ENCODE results near the gene IGFL4. TPM values are rescaled to one million over a fixed set of nuclear protein-coding genes. Genes with fewer than 3 reads are reported as not detected.

Gene IGFL4
- total and polyA plus RNA-seq, 2 of the 13 experiments (the other 11 are each of a cell fraction or from before 2014, with no cell fraction given) = 1.2 to 1.4 TPM

DNA sequence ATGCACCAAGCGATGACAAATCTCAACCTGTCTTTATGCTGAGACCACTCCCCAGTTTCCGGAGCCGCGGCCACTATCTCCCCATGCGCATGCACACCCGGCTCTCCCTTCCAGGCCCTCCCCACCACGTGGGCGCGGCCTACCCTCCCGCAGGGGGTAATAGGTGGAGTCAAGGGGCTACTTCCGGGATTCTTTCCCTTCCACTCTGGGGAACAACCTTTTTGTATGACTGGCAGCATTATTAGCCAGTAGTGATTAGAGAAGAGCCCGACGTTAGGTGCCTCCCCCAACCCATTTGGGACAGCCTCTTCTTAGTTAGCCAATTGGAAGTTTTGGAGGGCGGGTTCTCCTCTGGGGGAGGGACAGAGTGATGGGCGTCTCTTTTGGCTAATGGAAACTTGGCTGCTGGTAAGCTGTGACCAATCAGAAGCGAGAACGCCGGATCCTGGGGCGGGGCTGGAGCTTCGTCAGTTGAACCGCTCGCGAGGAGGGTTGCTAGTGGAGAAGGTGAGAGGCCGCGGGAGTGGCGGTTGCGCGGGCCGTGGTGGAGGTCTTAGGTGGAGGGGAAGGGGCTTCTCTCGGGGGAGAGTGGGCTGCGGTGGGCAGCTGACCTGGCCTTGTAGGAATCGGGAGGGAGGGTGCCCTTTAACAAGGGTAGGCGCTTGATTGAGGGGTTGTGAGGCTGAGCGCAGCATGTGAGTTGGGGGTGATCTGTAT lies 45.6 kb downstream of the IGFL4 start, which contains the start of gene CCDC61 (continued):
- TF ChIP-seq FOSL2 (CRISPR knock-in tag; IDR thresholded peaks at IDR 0.05) = no peak
- no peak for TF ChIP-seq ZNF124 (CRISPR knock-in tag; IDR thresholded peaks at IDR 0.05)
- TF ChIP-seq, protein P1, sequence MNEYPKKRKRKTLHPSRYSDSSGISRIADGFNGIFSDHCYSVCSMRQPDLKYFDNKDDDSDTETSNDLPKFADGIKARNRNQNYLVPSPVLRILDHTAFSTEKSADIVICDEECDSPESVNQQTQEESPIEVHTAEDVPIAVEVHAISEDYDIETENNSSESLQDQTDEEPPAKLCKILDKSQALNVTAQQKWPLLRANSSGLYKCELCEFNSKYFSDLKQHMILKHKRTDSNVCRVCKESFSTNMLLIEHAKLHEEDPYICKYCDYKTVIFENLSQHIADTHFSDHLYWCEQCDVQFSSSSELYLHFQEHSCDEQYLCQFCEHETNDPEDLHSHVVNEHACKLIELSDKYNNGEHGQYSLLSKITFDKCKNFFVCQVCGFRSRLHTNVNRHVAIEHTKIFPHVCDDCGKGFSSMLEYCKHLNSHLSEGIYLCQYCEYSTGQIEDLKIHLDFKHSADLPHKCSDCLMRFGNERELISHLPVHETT (CRISPR knock-in tag; conservative IDR thresholded peaks at IDR 0.05) = no peak
- TF ChIP-seq SRY (CRISPR knock-in tag; IDR thresholded peaks at IDR 0.05) = peak; percentile 68; the same call in 1 of the 2 replicates
- TF ChIP-seq ZNF747 (CRISPR knock-in tag; IDR thresholded peaks at IDR 0.05; ENCODE audit: borderline replicate concordance) = no peak
- no peak for TF ChIP-seq SMAD3 (CRISPR knock-in tag; IDR thresholded peaks at IDR 0.05)
- TF ChIP-seq PHF5A (CRISPR knock-in tag; IDR thresholded peaks at IDR 0.05; ENCODE audit: low read depth, unreplicated experiment) = no peak
- TF ChIP-seq ZNF7 (CRISPR knock-in tag; IDR thresholded peaks at IDR 0.05) = no peak
- TF ChIP-seq HHEX (CRISPR knock-in tag; IDR thresholded peaks at IDR 0.05) = no peak
- TF ChIP-seq, protein P2, sequence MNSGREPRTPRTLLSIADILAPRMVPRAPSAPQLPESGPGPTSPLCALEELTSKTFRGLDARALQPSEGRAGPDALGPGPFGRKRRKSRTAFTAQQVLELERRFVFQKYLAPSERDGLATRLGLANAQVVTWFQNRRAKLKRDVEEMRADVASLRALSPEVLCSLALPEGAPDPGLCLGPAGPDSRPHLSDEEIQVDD (CRISPR knock-in tag; IDR thresholded peaks at IDR 0.05; ENCODE audit: borderline replicate concordance) = no peak
- no peak for TF ChIP-seq HNF4A (CRISPR knock-in tag; IDR thresholded peaks at IDR 0.05)
- no peak for TF ChIP-seq MLLT10 (CRISPR knock-in tag; IDR thresholded peaks at IDR 0.05)
- TF ChIP-seq ZBTB33 (CRISPR knock-in tag; IDR thresholded peaks at IDR 0.05) = no peak
- TF ChIP-seq ZNF318 (CRISPR knock-in tag; IDR thresholded peaks at IDR 0.05) = no peak
- no peak for TF ChIP-seq HNRNPH1 (optimal IDR thresholded peaks at IDR 0.05; ENCODE audit: low read depth, low read length)
- no peak for TF ChIP-seq XBP1 (CRISPR knock-in tag; IDR thresholded peaks at IDR 0.05)
- TF ChIP-seq TAF1 (CRISPR knock-in tag; IDR thresholded peaks at IDR 0.05) = peak; percentile 84
- peak; percentile 20; the same call in 1 of the 2 replicates for TF ChIP-seq YEATS2 (CRISPR knock-in tag; IDR thresholded peaks at IDR 0.05; ENCODE audit: borderline replicate concordance)
- TF ChIP-seq TCF7L2 (IDR thresholded peaks at IDR 0.05; ENCODE audit: low read depth, low read length) = no peak
- TF ChIP-seq ARNT2 (CRISPR knock-in tag; IDR thresholded peaks at IDR 0.05; ENCODE audit: low read depth) = no peak
